Medulla oblongata (tissue), 1 donor: Measurements from ENCODE around the gene ZFYVE19.
"Not testable (repeated sequence)": the region's sequence is repeated elsewhere in the genome, so short reads cannot be mapped to it uniquely, and the experiment has no call there.

Source experiments
- DNase-seq: peaks from one replicate; pipeline ENCODE4 v3.0.0-alpha.2; 2015; ENCODE audit errors: extremely low spot score

The ZFYVE19 gene

GRCh38 chr15:40847223-40847961, 40.5 kb downstream of the ZFYVE19 start:
- DNase-seq, result peak; percentile 80

- no peak for DNase-seq
Observed at GRCh38 chr15:40850576-40851112, 43.8 kb downstream of the ZFYVE19 start.

- no peak for DNase-seq
Observed at GRCh38 chr15:40852529-40852928, 45.6 kb downstream of the ZFYVE19 start.

- no peak for DNase-seq
Observed at GRCh38 chr15:40853241-40853890, 46.5 kb downstream of the ZFYVE19 start.

- DNase-seq, result no peak
Observed at GRCh38 chr15:40854161-40854560, 47.3 kb downstream of the ZFYVE19 start.

GRCh38 chr15:40855706-40856234, 48.9 kb downstream of the ZFYVE19 start:
- no peak for DNase-seq

- no peak for DNase-seq
Observed at GRCh38 chr15:40856746-40857145, 49.9 kb downstream of the ZFYVE19 start.

- DNase-seq, result peak; percentile 64
Observed at GRCh38 chr15:40857601-40858341, 50.9 kb downstream of the ZFYVE19 start.

- no peak for DNase-seq
Observed at GRCh38 chr15:40858706-40859105, 51.8 kb downstream of the ZFYVE19 start.

GRCh38 chr15:40859206-40859851, 52.4 kb downstream of the ZFYVE19 start:
- DNase-seq, result peak; percentile 64

GRCh38 chr15:40861147-40861546, 54.3 kb downstream of the ZFYVE19 start:
- DNase-seq, result not testable (repeated sequence)

- DNase-seq, result no peak
Observed at GRCh38 chr15:40863660-40864270, 56.9 kb downstream of the ZFYVE19 start.
